HepG2 (cell line): ENCODE results near the gene PTAFR. TPM values are rescaled to one million over a fixed set of nuclear protein-coding genes. Genes with fewer than 3 reads are reported as not detected.

Experiments
- ATAC-seq: fragments of 200-7000 bp; cut with Tn5 transposase; 3 replicates; pipeline ENCODE4 v1.9.1; 2020; ENCODE audit warnings: mild to moderate bottlenecking, moderate library complexity
- BruUV-seq: library from RNA; stranded (reverse); fragments of 400-500 nt; replicated peaks from 2 replicates; lab custom pipeline; 2021; lab: Mats Ljungman, UMichigan
- CTCF ChIA-PET: fragments of 300-600 bp; formaldehyde crosslinking; extraction: SDS; loops from one replicate; lab custom pipeline; 2021; ENCODE audit warnings: low total read pairs, inconsistent platforms, low intra/inter-chr PET ratio; lab: Yijun Ruan, JAX
- POLR2A ChIA-PET: fragments of 350-600 bp; sonication (Branson Sonifier 250); formaldehyde crosslinking; loops from one replicate; lab custom pipeline; 2020; ENCODE audit warnings: antibody characterized with exemption, inconsistent platforms; lab: Yijun Ruan, JAX
- DNase-seq: peaks from one replicate; pipeline ENCODE4 v3.0.0-alpha.2; 2015; ENCODE audit warnings: low spot score
- FAIRE-seq: peaks from 3 replicates; lab custom pipeline; 2011; peaks lifted over from hg19 to GRCh38; lab: Jason Lieb, UNC
- H2AFZ ChIP-seq: one replicate; pipeline ENCODE4 v1.6.1; 2011; ENCODE audit warnings: low read length, inconsistent platforms
- H3K27ac ChIP-seq: fragments of 300-600 bp; 3 replicates; pipeline ENCODE4 v1.8.0; 2011; ENCODE audit warnings: mixed run types, mild to moderate bottlenecking, mixed read lengths, low read length, inconsistent platforms; ENCODE audit not compliant: insufficient read depth; ENCODE audit errors: extremely low read length
- H3K27me3 ChIP-seq, 2 experiments: fragments of 200-600 bp in 1 of 2; 2 replicates in 1 of 2; 3 replicates in 1 of 2; pipeline versions ENCODE4 v1.6.0 to v1.8.0; 2011; ENCODE audit warnings: low read length in 2 of 2, mild to moderate bottlenecking in 2 of 2, moderate library complexity in 2 of 2, inconsistent platforms in 1 of 2; ENCODE audit not compliant: insufficient read depth in 2 of 2, control insufficient read depth in 1 of 2
- H3K36me3 ChIP-seq, 2 experiments: fragments of 200-600 bp in 1 of 2; replicated peaks in 1 of 2; 2 replicates in 1 of 2; 3 replicates in 1 of 2; pipeline versions ENCODE4 v1.5.1 to v1.8.0; 2011; ENCODE audit warnings: low read length in 2 of 2, inconsistent platforms in 1 of 2; ENCODE audit not compliant: insufficient read depth in 2 of 2, control insufficient read depth in 1 of 2
- H3K4me1 ChIP-seq: 2 replicates; pipeline ENCODE4 v1.5.1; 2012; ENCODE audit warnings: low read length, inconsistent platforms; ENCODE audit not compliant: insufficient read depth
- H3K4me2 ChIP-seq: 2 replicates; pipeline ENCODE4 v1.6.0; 2011; ENCODE audit warnings: low read depth, low read length, inconsistent platforms
- H3K4me3 ChIP-seq, 3 experiments: fragments of 200-600 bp in 1 of 3; sonication (generic), shearing (Covaris generic) in 1 of 3; replicated peaks in 1 of 3; 2 replicates each; pipeline ENCODE4 v1.5.1; 2011 to 2016; ENCODE audit warnings: low read length in 3 of 3, inconsistent platforms in 2 of 3, low read depth in 2 of 3, mild to moderate bottlenecking in 2 of 3, control low read depth in 1 of 3, mixed read lengths in 1 of 3; ENCODE audit not compliant: insufficient read depth in 1 of 3
- H3K79me2 ChIP-seq: one replicate; pipeline ENCODE4 v1.6.1; 2011; ENCODE audit warnings: low read length, inconsistent platforms; ENCODE audit not compliant: insufficient read depth
- H3K9ac ChIP-seq: 2 replicates; pipeline ENCODE4 v1.6.0; 2011; ENCODE audit warnings: mild to moderate bottlenecking, low read depth, low read length, inconsistent platforms; ENCODE audit not compliant: insufficient read depth
- H3K9me3 ChIP-seq: 2 replicates; pipeline ENCODE4 v1.5.1; 2012; ENCODE audit warnings: mild to moderate bottlenecking, low read length
- H4K20me1 ChIP-seq: 2 replicates; pipeline ENCODE4 v1.6.0; 2011; ENCODE audit warnings: inconsistent platforms, mild to moderate bottlenecking, low read length, moderate library complexity; ENCODE audit not compliant: insufficient read depth
- CREB1 ChIP-seq, 2 experiments: fragments of 450-650 bp in 1 of 2; IDR thresholded peaks; 2 replicates each; pipeline ENCODE4 v1.6.1; 2016 to 2017; ENCODE audit warnings: control low read depth in 1 of 2, mild to moderate bottlenecking in 1 of 2, missing compliant biosample characterization in 1 of 2, missing genetic modification characterization in 1 of 2
- CTCF ChIP-seq: sonication (generic); formaldehyde crosslinking; IDR thresholded peaks from 2 replicates; pipeline ENCODE4 v1.5.0; 2020; ENCODE audit warnings: mild to moderate bottlenecking, missing genetic modification reagents, moderate library complexity
- DRAP1 ChIP-seq: IDR thresholded peaks from 2 replicates; pipeline ENCODE4 v1.6.1; 2016; ENCODE audit warnings: missing genetic modification reagents, missing compliant biosample characterization
- FOSL2 ChIP-seq: sonication (generic); formaldehyde crosslinking; IDR thresholded peaks from 2 replicates; pipeline ENCODE4 v1.4.0; 2020; ENCODE audit warnings: missing genetic modification reagents
- HMGXB4 ChIP-seq, 2 experiments: sonication (generic) in 1 of 2; formaldehyde crosslinking in 1 of 2; IDR thresholded peaks; 2 replicates each; pipeline versions ENCODE4 v1.4.0 to v1.6.1; 2018 to 2020; ENCODE audit warnings: missing genetic modification reagents in 2 of 2, borderline replicate concordance in 1 of 2, low read depth in 1 of 2, mild to moderate bottlenecking in 1 of 2, missing biosample characterization in 1 of 2
- HNF4A ChIP-seq: sonication (generic); formaldehyde crosslinking; IDR thresholded peaks from 2 replicates; pipeline ENCODE4 v1.4.0; 2020; ENCODE audit warnings: missing genetic modification reagents
- KAT2B ChIP-seq: fragments of 150-350 bp; IDR thresholded peaks from 2 replicates; pipeline ENCODE4 v1.6.1; 2014; ENCODE audit warnings: low read depth, low read length, borderline replicate concordance
- MXI1 ChIP-seq: IDR thresholded peaks from 3 replicates; pipeline ENCODE4 v1.6.1; 2012; ENCODE audit warnings: low read depth, low read length, inconsistent platforms, borderline replicate concordance
- PBX2 ChIP-seq: IDR thresholded peaks from 2 replicates; pipeline ENCODE4 v1.6.1; 2016; ENCODE audit warnings: control low read depth
- PRPF4 ChIP-seq: fragments of 200-400 bp; formaldehyde crosslinking; IDR thresholded peaks from 2 replicates; pipeline ENCODE4 v1.6.1; 2016; ENCODE audit warnings: low read length, low read depth; ENCODE audit not compliant: poor library complexity, severe bottlenecking
- RAD21 ChIP-seq: fragments of 450-650 bp; formaldehyde crosslinking; IDR thresholded peaks from 2 replicates; pipeline ENCODE4 v1.5.0; 2020; ENCODE audit warnings: mild to moderate bottlenecking
- REL ChIP-seq: sonication (generic); formaldehyde crosslinking; conservative IDR thresholded peaks from 2 replicates; pipeline ENCODE4 v1.8.0; 2022; ENCODE audit warnings: mild to moderate bottlenecking, missing genetic modification reagents, moderate library complexity
- SMC3 ChIP-seq: IDR thresholded peaks from 2 replicates; pipeline ENCODE4 v1.6.1; 2011; ENCODE audit warnings: low read length, improper control_type of control experiment
- SNAPC5 ChIP-seq: sonication (generic); formaldehyde crosslinking; IDR thresholded peaks from 2 replicates; pipeline ENCODE4 v1.8.1; 2023; ENCODE audit warnings: mild to moderate bottlenecking, missing genetic modification reagents, borderline replicate concordance
- STAG1 ChIP-seq: sonication (generic); formaldehyde crosslinking; IDR thresholded peaks from 2 replicates; pipeline ENCODE4 v1.4.0; 2020; ENCODE audit warnings: missing genetic modification reagents
- XRCC5 ChIP-seq: fragments of 200-400 bp; formaldehyde crosslinking; optimal IDR thresholded peaks from 2 replicates; pipeline ENCODE3; 2017; ENCODE audit warnings: mild to moderate bottlenecking, low read length
- ZNF598 ChIP-seq: sonication (generic); formaldehyde crosslinking; IDR thresholded peaks from 2 replicates; pipeline ENCODE4 v1.5.1; 2020; ENCODE audit warnings: mild to moderate bottlenecking, missing genetic modification reagents, borderline replicate concordance
- WGBS: methylation state at CpG from one replicate; pipeline ENCODE4 v1.1.6; 2017; ENCODE audit warnings: low lambda C conversion rate; 5-methylcytosine and 5-hydroxymethylcytosine counted together
- in situ Hi-C: cut with HindIII; loops from 2 replicates; pipeline ENCODE4 v1.10.0; 2017; ENCODE audit warnings: low pct_unique_long_range_greater_than_20kb; ENCODE audit not compliant: extremely low pct_ligation_motif_present
- intact Hi-C: fragments of 100-400 bp; cut with micrococcal nuclease; formaldehyde crosslinking; loops from one replicate; pipeline ENCODE4 v1.10.0; 2022; ENCODE audit not compliant: unreplicated experiment
- polyA plus RNA-seq, 8 experiments: library from polyadenylated mRNA; depleted of rRNA in 3 of 8; stranded (reverse) in 7 of 8; unstranded in 1 of 8; fragments of >200 nt; fragmentation: Illumina TruSeq in 4 of 8; extraction: Trizol in 4 of 8; gene quantifications; 2 replicates each; pipeline versions ENCODE4 v1.2.1 to v1.2.3, GENCODE V29; 2011 to 2016; ENCODE audit warnings: low read depth in 4 of 8, missing spikeins in 1 of 8, mixed read lengths in 1 of 8; ENCODE audit not compliant: insufficient read depth in 1 of 8
- total RNA-seq, 5 experiments: library from RNA; depleted of rRNA; stranded (reverse); fragments of >200 nt; fragmentation: Illumina TruSeq; extraction: Trizol; gene quantifications; 2 replicates each; pipeline ENCODE4 v1.2.3, GENCODE V29; 2016; ENCODE audit warnings: low read depth in 1 of 5

The PTAFR gene
- total and polyA plus RNA-seq, 2 of the 13 experiments (the other 11 are each of a cell fraction or from before 2014, with no cell fraction given): 0.27 to 24.0 TPM

GRCh38 chr1:28112388-28113241 lies 63.9 kb downstream of the PTAFR start:
- peak; percentile 35 for ATAC-seq
- no peaks in the 10 kb centered on the region for H4K20me1 ChIP-seq
- ChIA-PET CTCF (interaction anchor here (2.5 kb wide), 1 partner anchor 21 kb away, joined by 17 read pairs; no protein-coding TSS in a partner anchor), POLR2A (interaction anchor here (0.6 to 1.2 kb wide), 2 partner anchors 25 kb away, joined by 3 to 6 read pairs; partner anchors contain the start of gene EYA3)
- no peak overlapping the region for H2AFZ ChIP-seq
- H3K27ac ChIP-seq: no peak overlapping the region
- in situ Hi-C loops (no loop called here), intact Hi-C loops (loop anchor here (1.0 kb wide), 1 partner anchor 21 kb away; no protein-coding TSS in a partner anchor)
- peaks cover 13% of the 10 kb centered on the region for H3K4me1 ChIP-seq
- BruUV-seq: no TSS peak
- H3K4me2 ChIP-seq: peak overlapping the region; percentile 54
- H3K9ac ChIP-seq: no peak overlapping the region
- no peaks in the 10 kb centered on the region for H3K36me3 ChIP-seq
- no peaks in the 10 kb centered on the region for H3K9me3 ChIP-seq
- 5% methylated on average over 4 of the region's 5 CpGs for WGBS
- H3K79me2 ChIP-seq: no peaks in the 10 kb centered on the region
- no peaks in the 10 kb centered on the region for H3K27me3 ChIP-seq
- peak; percentile 14 for TF ChIP-seq XRCC5
- TF ChIP-seq HNF4A: 0 out of 2 replicates have a peak, but pooled peaks have one; percentile 16
- TF ChIP-seq SMC3: 0 out of 2 replicates have a peak, but pooled peaks have one; percentile 53
- 0 out of 2 replicates have a peak, but pooled peaks have one; percentile 36 for TF ChIP-seq RAD21 (CRISPR knock-in tag)
- no peak for TF ChIP-seq MXI1
- peak; percentile 71 for TF ChIP-seq CTCF (CRISPR knock-in tag)
- no peak for TF ChIP-seq REL (CRISPR knock-in tag)
- peak; percentile 85 for TF ChIP-seq FOSL2 (CRISPR knock-in tag)
- TF ChIP-seq SNAPC5: no peak
- TF ChIP-seq KAT2B: no peak
- peak; percentile 56; the same call in 1 of the 2 replicates for TF ChIP-seq PBX2 (CRISPR knock-in tag)
- no peak for TF ChIP-seq DRAP1 (CRISPR knock-in tag)
- 0 out of 2 replicates have a peak, but pooled peaks have one; percentile 60 for TF ChIP-seq STAG1 (CRISPR knock-in tag)
- no peak for TF ChIP-seq PRPF4
- TF ChIP-seq HMGXB4 (CRISPR knock-in tag; IDR thresholded peaks at IDR 0.05; ENCODE audit: borderline replicate concordance in 1 of 2, low read depth in 1 of 2): no peak
- TF ChIP-seq ZNF598 (CRISPR knock-in tag): no peak
- TF ChIP-seq CREB1 (IDR thresholded peaks at IDR 0.05): no peak
- peak; percentile 44; the same call in 1 of the 2 replicates for TF ChIP-seq CREB1 (CRISPR knock-in tag; IDR thresholded peaks at IDR 0.05)
- no peak for FAIRE-seq
- DNase-seq: peak; percentile 46
- H3K4me3 ChIP-seq: no peak overlapping the region
